Suprapubic skin (tissue), 4 donors: Measurements from ENCODE around the gene GCM1. TPM values are rescaled to one million over a fixed set of nuclear protein-coding genes. Genes with fewer than 3 reads are reported as not detected.
A peak's percentile ranks its signal among the peaks of the same experiment; 100 is the strongest.

Experiments
- DNase-seq, 2 donors: peaks; one replicate each; pipeline ENCODE4 v3.0.0-alpha.2; 2019; ENCODE audit warnings: low spot score in 2 of 2
- H3K27ac ChIP-seq: fragments of 200-600 bp; sonication (generic); one replicate; pipeline ENCODE4 v1.5.1; 2019
- H3K27me3 ChIP-seq: fragments of 200-600 bp; sonication (generic); one replicate; pipeline ENCODE4 v1.5.1; 2019
- H3K36me3 ChIP-seq: fragments of 200-600 bp; sonication (generic); one replicate; pipeline ENCODE4 v1.5.1; 2019
- H3K4me1 ChIP-seq: fragments of 200-600 bp; sonication (generic); one replicate; pipeline ENCODE4 v1.5.1; 2019
- H3K4me3 ChIP-seq: fragments of 200-600 bp; sonication (generic); one replicate; pipeline ENCODE4 v1.5.1; 2019; ENCODE audit warnings: mild to moderate bottlenecking
- H3K9me3 ChIP-seq: fragments of 200-600 bp; sonication (generic); one replicate; pipeline ENCODE4 v1.5.1; 2019
- CTCF ChIP-seq, 2 donors: fragments of 200-600 bp in 1 of 2; fragments of 450-650 bp in 1 of 2; sonication (generic) in 1 of 2; IDR thresholded peaks; one replicate each; pipeline ENCODE4 v1.5.1; 2016 to 2019; ENCODE audit warnings: antibody characterized with exemption in 2 of 2, mild to moderate bottlenecking in 1 of 2, moderate library complexity in 1 of 2
- EP300 ChIP-seq: sonication (generic); formaldehyde crosslinking; IDR thresholded peaks from one replicate; pipeline ENCODE4 v1.6.1; 2017; ENCODE audit warnings: antibody characterized with exemption
- POLR2A ChIP-seq, 2 donors: fragments of 450-650 bp; IDR thresholded peaks; one replicate each; pipeline ENCODE4 v1.6.1; 2017; ENCODE audit warnings: antibody characterized with exemption in 2 of 2, mild to moderate bottlenecking in 2 of 2, moderate library complexity in 2 of 2
- POLR2AphosphoS5 ChIP-seq, 3 donors: sonication (generic); formaldehyde crosslinking; IDR thresholded peaks; one replicate each; pipeline ENCODE4 v1.6.1; 2017; ENCODE audit warnings: antibody characterized with exemption in 3 of 3
- WGBS: methylation state at CpG from one replicate; pipeline ENCODE4 v1.1.5; 2018; 5-methylcytosine and 5-hydroxymethylcytosine counted together
- total RNA-seq, 4 donors: library from RNA; depleted of rRNA; stranded (reverse); fragments of >200 nt; gene quantifications; one replicate each; pipeline ENCODE4 v1.1.0, GENCODE V29; 2016

GCM1 gene
- total RNA-seq, 4 donors from 2014 or later, result 0.24 TPM; not detected in 3

GRCh38 chr6:53172468-53172803, 23.8 kb upstream of the GCM1 start:
- no peak overlapping the region for H3K4me3 ChIP-seq
- 78% methylated on average over 6 of the region's 6 CpGs for WGBS
- H3K27ac ChIP-seq, result no peak overlapping the region
- H3K9me3 ChIP-seq, result no peaks in the 10 kb centered on the region
- H3K4me1 ChIP-seq, result no peaks in the 10 kb centered on the region
- H3K27me3 ChIP-seq, result no peaks in the 10 kb centered on the region
- no peak for TF ChIP-seq POLR2A (IDR thresholded peaks at IDR 0.05)
- TF ChIP-seq CTCF (IDR thresholded peaks at IDR 0.05), result no peak
- no peak for TF ChIP-seq EP300
- no peak for TF ChIP-seq POLR2AphosphoS5 (IDR thresholded peaks at IDR 0.05)
- no peaks in the 10 kb centered on the region for H3K36me3 ChIP-seq
- no peak for DNase-seq

- H3K27ac ChIP-seq, result no peak overlapping the region
- no peaks in the 10 kb centered on the region for H3K36me3 ChIP-seq
- H3K9me3 ChIP-seq, result no peaks in the 10 kb centered on the region
- WGBS, result 54% methylated on average over 20 of the region's 20 CpGs
- no peak for TF ChIP-seq POLR2A (IDR thresholded peaks at IDR 0.05)
- TF ChIP-seq CTCF (IDR thresholded peaks at IDR 0.05), result peak; percentile 100
- no peak for TF ChIP-seq EP300
- H3K4me3 ChIP-seq, result no peak overlapping the region
- no peaks in the 10 kb centered on the region for H3K27me3 ChIP-seq
- no peaks in the 10 kb centered on the region for H3K4me1 ChIP-seq
- peak; percentile 90 to 94 for DNase-seq
Measured at GRCh38 chr6:53171605-53172467, 23.2 kb upstream of the GCM1 start.

GRCh38 chr6:53168516-53169267, 20.1 kb upstream of the GCM1 start:
- DNase-seq, result no peak
- no peak overlapping the region for H3K4me3 ChIP-seq
- WGBS, result 88% methylated on average over 4 of the region's 4 CpGs
- H3K27me3 ChIP-seq, result no peaks in the 10 kb centered on the region
- H3K4me1 ChIP-seq, result no peaks in the 10 kb centered on the region
- H3K9me3 ChIP-seq, result no peaks in the 10 kb centered on the region
- no peaks in the 10 kb centered on the region for H3K36me3 ChIP-seq
- TF ChIP-seq CTCF (IDR thresholded peaks at IDR 0.05) (no peak), POLR2A (IDR thresholded peaks at IDR 0.05) (no peak), POLR2AphosphoS5 (IDR thresholded peaks at IDR 0.05) (no peak), EP300 (no peak)
- no peak overlapping the region for H3K27ac ChIP-seq

- TF ChIP-seq CTCF (IDR thresholded peaks at IDR 0.05) (no peak), POLR2A (IDR thresholded peaks at IDR 0.05) (no peak), EP300 (no peak), POLR2AphosphoS5 (IDR thresholded peaks at IDR 0.05) (no peak)
- no peaks in the 10 kb centered on the region for H3K36me3 ChIP-seq
- no peak overlapping the region for H3K4me3 ChIP-seq
- no peak overlapping the region for H3K27ac ChIP-seq
- H3K27me3 ChIP-seq, result no peaks in the 10 kb centered on the region
- DNase-seq, result no peak
- H3K4me1 ChIP-seq, result no peaks in the 10 kb centered on the region
- no peaks in the 10 kb centered on the region for H3K9me3 ChIP-seq
- WGBS, result 93% methylated on average over 4 of the region's 4 CpGs
Measured at GRCh38 chr6:53165293-53165692, 16.7 kb upstream of the GCM1 start.

- Histone ChIP-seq H3K9me3 (no peaks in the 10 kb centered on the region), H3K36me3 (no peaks in the 10 kb centered on the region), H3K27ac (no peak overlapping the region), H3K27me3 (no peaks in the 10 kb centered on the region), H3K4me1 (no peaks in the 10 kb centered on the region), H3K4me3 (no peak overlapping the region)
- WGBS, result 35% methylated on average over 1 of the region's 1 CpG
- TF ChIP-seq CTCF (IDR thresholded peaks at IDR 0.05) (no peak), POLR2AphosphoS5 (IDR thresholded peaks at IDR 0.05) (no peak), EP300 (no peak), POLR2A (IDR thresholded peaks at IDR 0.05) (no peak)
- DNase-seq, result no peak
Measured at GRCh38 chr6:53162606-53163005, 14.0 kb upstream of the GCM1 start.
